ENCODE results near the gene ZIC4.
A peak's percentile ranks its signal among the peaks of the same experiment; 100 is the strongest.

The ZIC4 gene

GRCh38 chr3:147397155-147397874 lies 9.0 kb downstream of the ZIC4 start:
- H3K9me3 ChIP-seq (ENCODE audit: control insufficient read depth, low read length) = no peaks in the 10 kb centered on the region
- no peaks in the 10 kb centered on the region for H3K36me3 ChIP-seq (ENCODE audit: control insufficient read depth, insufficient read depth, low read length)
- peak overlapping the region; percentile 33 for H3K4me3 ChIP-seq (ENCODE audit: insufficient read depth, low read depth, low read length)
- 0 to 1% methylated on average over 34 of the region's 34 CpGs for WGBS, 2 experiments
- peak overlapping the region; percentile 48 for H3K27ac ChIP-seq (ENCODE audit: insufficient read depth, low read depth, low read length, poor library complexity, severe bottlenecking)
- peaks cover 100% of the 10 kb centered on the region for H3K27me3 ChIP-seq (ENCODE audit: control insufficient read depth, insufficient read depth, low read length, poor library complexity, severe bottlenecking)
- H3K4me1 ChIP-seq (ENCODE audit: control insufficient read depth, insufficient read depth, low read length) = peaks cover 21% of the 10 kb centered on the region

GRCh38 chr3:147396712-147397046 lies 9.7 kb downstream of the ZIC4 start:
- Histone ChIP-seq H3K36me3 (ENCODE audit: control insufficient read depth, insufficient read depth, low read length) (no peaks in the 10 kb centered on the region), H3K27me3 (ENCODE audit: control insufficient read depth, insufficient read depth, low read length, poor library complexity, severe bottlenecking) (peaks cover 100% of the 10 kb centered on the region), H3K9me3 (ENCODE audit: control insufficient read depth, low read length) (no peaks in the 10 kb centered on the region), H3K4me3 (ENCODE audit: insufficient read depth, low read depth, low read length) (peak overlapping the region; percentile 8), H3K27ac (ENCODE audit: insufficient read depth, low read depth, low read length, poor library complexity, severe bottlenecking) (peak overlapping the region; percentile 3), H3K4me1 (ENCODE audit: control insufficient read depth, insufficient read depth, low read length) (peaks cover 21% of the 10 kb centered on the region)
- 1% methylated on average over 17 of the region's 17 CpGs for WGBS, 2 experiments

GRCh38 chr3:147395899-147396711 lies 10.2 kb downstream of the ZIC4 start:
- peaks cover 21% of the 10 kb centered on the region for H3K4me1 ChIP-seq (ENCODE audit: control insufficient read depth, insufficient read depth, low read length)
- peaks cover 100% of the 10 kb centered on the region for H3K27me3 ChIP-seq (ENCODE audit: control insufficient read depth, insufficient read depth, low read length, poor library complexity, severe bottlenecking)
- peak overlapping the region; percentile 8 for H3K4me3 ChIP-seq (ENCODE audit: insufficient read depth, low read depth, low read length)
- no peaks in the 10 kb centered on the region for H3K9me3 ChIP-seq (ENCODE audit: control insufficient read depth, low read length)
- 1% methylated on average over 65 of the region's 65 CpGs for WGBS, 2 experiments
- H3K27ac ChIP-seq (ENCODE audit: insufficient read depth, low read depth, low read length, poor library complexity, severe bottlenecking) = no peak overlapping the region
- H3K36me3 ChIP-seq (ENCODE audit: control insufficient read depth, insufficient read depth, low read length) = no peaks in the 10 kb centered on the region

GRCh38 chr3:147394884-147395225 lies 11.5 kb downstream of the ZIC4 start:
- Histone ChIP-seq H3K27me3 (ENCODE audit: control insufficient read depth, insufficient read depth, low read length, poor library complexity, severe bottlenecking) (peaks cover 100% of the 10 kb centered on the region), H3K9me3 (ENCODE audit: control insufficient read depth, low read length) (no peaks in the 10 kb centered on the region), H3K4me3 (ENCODE audit: insufficient read depth, low read depth, low read length) (peak overlapping the region; percentile 57), H3K27ac (ENCODE audit: insufficient read depth, low read depth, low read length, poor library complexity, severe bottlenecking) (no peak overlapping the region), H3K4me1 (ENCODE audit: control insufficient read depth, insufficient read depth, low read length) (peaks cover 32% of the 10 kb centered on the region), H3K36me3 (ENCODE audit: control insufficient read depth, insufficient read depth, low read length) (no peaks in the 10 kb centered on the region)
- 2 to 11% methylated on average over 3 to 5 of the region's 5 CpGs for WGBS, 2 experiments

DNA sequence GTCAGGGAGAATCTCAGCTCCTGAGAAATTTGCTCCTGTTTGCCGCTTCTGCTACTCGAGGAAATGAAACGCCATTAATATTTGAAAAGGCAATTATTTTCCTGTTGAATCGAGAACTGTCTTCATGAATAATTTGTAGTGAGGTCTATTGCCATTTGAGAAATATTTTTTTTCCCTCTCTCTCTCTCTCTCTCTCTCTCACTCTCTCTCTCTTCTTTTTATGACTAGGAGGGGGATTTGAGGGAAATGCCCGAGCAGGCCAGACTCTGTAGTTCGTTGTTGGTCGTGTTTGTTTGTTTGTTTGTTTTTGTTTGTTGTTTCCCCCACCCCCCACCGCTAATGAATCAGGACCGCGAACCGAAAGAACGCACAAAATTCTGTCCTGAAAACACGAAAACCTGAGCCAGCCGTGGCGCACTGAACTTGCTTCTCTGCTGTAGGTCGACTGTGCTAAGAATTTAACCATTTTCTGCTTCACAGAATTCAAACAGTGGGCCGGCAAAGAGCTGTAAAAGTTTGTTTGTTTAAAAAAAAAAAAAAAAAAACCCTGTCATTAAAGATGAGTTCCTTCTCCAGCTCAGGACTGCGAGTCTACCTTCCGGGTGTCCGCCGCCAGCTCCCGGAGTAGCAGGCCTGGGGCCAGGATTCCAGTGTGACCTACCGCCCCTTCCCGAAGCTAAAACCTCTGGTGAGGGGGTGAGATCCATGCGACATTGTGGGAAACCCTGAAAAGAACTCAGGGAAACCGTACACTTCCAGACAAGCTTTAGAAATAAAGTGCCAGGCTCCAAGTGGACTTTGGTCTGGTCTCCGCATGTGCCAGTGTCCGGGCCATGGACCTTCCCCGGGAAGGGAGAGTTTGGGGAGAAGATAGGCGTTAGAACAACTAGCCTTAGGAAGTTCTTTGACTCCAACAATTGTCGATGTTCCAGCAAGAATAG lies 12.1 kb downstream of the ZIC4 start:
- 1% methylated on average over 29 of the region's 31 CpGs for WGBS, 2 experiments
- H3K36me3 ChIP-seq (ENCODE audit: control insufficient read depth, insufficient read depth, low read length) = no peaks in the 10 kb centered on the region
- peaks cover 100% of the 10 kb centered on the region for H3K27me3 ChIP-seq (ENCODE audit: control insufficient read depth, insufficient read depth, low read length, poor library complexity, severe bottlenecking)
- H3K4me3 ChIP-seq (ENCODE audit: insufficient read depth, low read depth, low read length) = peak overlapping the region; percentile 57
- no peak overlapping the region for H3K27ac ChIP-seq (ENCODE audit: insufficient read depth, low read depth, low read length, poor library complexity, severe bottlenecking)
- H3K9me3 ChIP-seq (ENCODE audit: control insufficient read depth, low read length) = no peaks in the 10 kb centered on the region
- peaks cover 38% of the 10 kb centered on the region for H3K4me1 ChIP-seq (ENCODE audit: control insufficient read depth, insufficient read depth, low read length)

- WGBS, 2 experiments = 0 to 1% methylated on average over 51 to 54 of the region's 54 CpGs
Observed at GRCh38 chr3:147393261-147393942, 12.9 kb downstream of the ZIC4 start.

DNA sequence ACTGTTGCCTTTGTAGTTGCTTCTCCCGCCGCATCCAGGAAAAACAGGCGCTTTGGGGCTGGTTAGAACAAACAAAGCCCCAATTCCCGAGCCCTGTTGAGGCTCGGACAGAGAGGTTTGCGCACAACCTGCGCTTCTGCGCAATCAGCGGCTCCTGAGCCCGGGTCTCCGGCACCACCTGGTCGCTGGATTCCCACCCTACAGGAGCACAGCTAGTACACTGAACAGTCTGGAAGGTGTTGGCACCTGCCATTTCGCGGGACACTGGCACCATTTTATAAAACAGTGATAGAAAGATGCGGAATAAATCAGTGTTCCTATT lies 13.8 kb downstream of the ZIC4 start:
- Histone ChIP-seq H3K4me3 (ENCODE audit: insufficient read depth, low read depth, low read length) (peak overlapping the region; percentile 57), H3K27ac (ENCODE audit: insufficient read depth, low read depth, low read length, poor library complexity, severe bottlenecking) (peak overlapping the region; percentile 58), H3K9me3 (ENCODE audit: control insufficient read depth, low read length) (no peaks in the 10 kb centered on the region), H3K27me3 (ENCODE audit: control insufficient read depth, insufficient read depth, low read length, poor library complexity, severe bottlenecking) (peaks cover 100% of the 10 kb centered on the region), H3K4me1 (ENCODE audit: control insufficient read depth, insufficient read depth, low read length) (peaks cover 53% of the 10 kb centered on the region), H3K36me3 (ENCODE audit: control insufficient read depth, insufficient read depth, low read length) (no peaks in the 10 kb centered on the region)
- 1% methylated on average over 15 of the region's 15 CpGs for WGBS, 2 experiments

More at GRCh38 chr3:147393261-147393942, 12.9 kb downstream of the ZIC4 start:
- Histone ChIP-seq H3K4me1 (ENCODE audit: control insufficient read depth, insufficient read depth, low read length) (peaks cover 45% of the 10 kb centered on the region), H3K36me3 (ENCODE audit: control insufficient read depth, insufficient read depth, low read length) (no peaks in the 10 kb centered on the region), H3K9me3 (ENCODE audit: control insufficient read depth, low read length) (no peaks in the 10 kb centered on the region), H3K4me3 (ENCODE audit: insufficient read depth, low read depth, low read length) (peak overlapping the region; percentile 57), H3K27me3 (ENCODE audit: control insufficient read depth, insufficient read depth, low read length, poor library complexity, severe bottlenecking) (peaks cover 100% of the 10 kb centered on the region), H3K27ac (ENCODE audit: insufficient read depth, low read depth, low read length, poor library complexity, severe bottlenecking) (no peak overlapping the region)

GRCh38 chr3:147391781-147392624 lies 14.3 kb downstream of the ZIC4 start:
- WGBS, 2 experiments = 0 to 1% methylated on average over 51 of the region's 51 CpGs
- H3K9me3 ChIP-seq (ENCODE audit: control insufficient read depth, low read length) = no peaks in the 10 kb centered on the region
- peak overlapping the region; percentile 58 for H3K27ac ChIP-seq (ENCODE audit: insufficient read depth, low read depth, low read length, poor library complexity, severe bottlenecking)
- H3K4me3 ChIP-seq (ENCODE audit: insufficient read depth, low read depth, low read length) = peak overlapping the region; percentile 57
- peaks cover 55% of the 10 kb centered on the region for H3K4me1 ChIP-seq (ENCODE audit: control insufficient read depth, insufficient read depth, low read length)
- H3K36me3 ChIP-seq (ENCODE audit: control insufficient read depth, insufficient read depth, low read length) = no peaks in the 10 kb centered on the region
- H3K27me3 ChIP-seq (ENCODE audit: control insufficient read depth, insufficient read depth, low read length, poor library complexity, severe bottlenecking) = peaks cover 100% of the 10 kb centered on the region
